ENCODE data around the gene TLK1. TPM values are rescaled to one million over a fixed set of nuclear protein-coding genes. Genes with fewer than 3 reads are reported as not detected.

TLK1 gene
- total and polyA plus RNA-seq, 2 experiments from 2014 or later: 41.2 to 45.0 TPM

- Mint-ChIP-seq H3K4me1 (peaks cover 7% of the 10 kb centered on the region), H3K27ac (no peak overlapping the region), H3K9me3 (no peaks in the 10 kb centered on the region; the same call in 2 of the 3 replicates), H3K36me3 (ENCODE audit: low read depth) (no peaks in the 10 kb centered on the region), H3K27me3 (ENCODE audit: insufficient read depth, low read depth, poor library complexity) (no peaks in the 10 kb centered on the region), H3K4me3 (no peak overlapping the region)
- H3K4me2 ChIP-seq: no peak overlapping the region
- 0 out of 2 replicates have a peak, but pooled peaks cover 2% of the 10 kb centered on the region for H3K4me1 ChIP-seq (ENCODE audit: insufficient read depth)
- no peak for TF ChIP-seq ETS1 (IDR thresholded peaks at IDR 0.05)
- no peak for TF ChIP-seq EZH2phosphoT487 (IDR thresholded peaks at IDR 0.05; ENCODE audit: unreplicated experiment)
- no peak for TF ChIP-seq REST (IDR thresholded peaks at IDR 0.05; ENCODE audit: unreplicated experiment)
- no peak for TF ChIP-seq CREB1 (CRISPR knock-in tag; IDR thresholded peaks at IDR 0.05; ENCODE audit: low read depth)
- TF ChIP-seq EZH2 (IDR thresholded peaks at IDR 0.05; ENCODE audit: low read depth, unreplicated experiment): no peak
- no peak for TF ChIP-seq CTCF (conservative IDR thresholded peaks at IDR 0.05; ENCODE audit: low read depth in 2 of 2)
- TF ChIP-seq JUNB (IDR thresholded peaks at IDR 0.05; ENCODE audit: unreplicated experiment): no peak
- no peak for TF ChIP-seq POLR2AphosphoS5 (IDR thresholded peaks at IDR 0.05; ENCODE audit: low read depth)
- no peak for TF ChIP-seq ZNF114 (CRISPR knock-in tag; IDR thresholded peaks at IDR 0.05)
- TF ChIP-seq STAT1 (IDR thresholded peaks at IDR 0.05; ENCODE audit: unreplicated experiment): no peak
- TF ChIP-seq ZNF462 (CRISPR knock-in tag; IDR thresholded peaks at IDR 0.05): no peak
- no peak for TF ChIP-seq ZNF331 (CRISPR knock-in tag; IDR thresholded peaks at IDR 0.05; ENCODE audit: low read depth)
- TF ChIP-seq NANOG (IDR thresholded peaks at IDR 0.05; ENCODE audit: borderline replicate concordance): no peak
- H3K9me2 ChIP-seq (ENCODE audit: insufficient read depth): 0 out of 2 replicates have a peak, but pooled peaks cover 6% of the 10 kb centered on the region
- H2AFZ ChIP-seq: no peak overlapping the region
- H3K36me3 ChIP-seq (ENCODE audit: insufficient read depth): no peaks in the 10 kb centered on the region
- DNase-seq (ENCODE audit: low spot score): no peak
- no peak overlapping the region for H3K4me3 ChIP-seq
- no peak for ATAC-seq
- H3K27me3 ChIP-seq (ENCODE audit: insufficient read depth): no peaks in the 10 kb centered on the region
- H3K79me2 ChIP-seq (replicated peaks; ENCODE audit: insufficient read depth): no peaks in the 10 kb centered on the region
- no peaks in the 10 kb centered on the region for H4K20me1 ChIP-seq (replicated peaks; ENCODE audit: insufficient read depth)
- no peaks in the 10 kb centered on the region for H3F3A ChIP-seq (replicated peaks; ENCODE audit: low read depth)
- H3K27ac ChIP-seq (ENCODE audit: low read depth): no peak overlapping the region
These were observed 15.8 kb upstream of the TLK1 start for GRCh38 chr2:171176516-171176915.
